Measurements from ENCODE around the gene CDK11B.

Gene CDK11B

DNA sequence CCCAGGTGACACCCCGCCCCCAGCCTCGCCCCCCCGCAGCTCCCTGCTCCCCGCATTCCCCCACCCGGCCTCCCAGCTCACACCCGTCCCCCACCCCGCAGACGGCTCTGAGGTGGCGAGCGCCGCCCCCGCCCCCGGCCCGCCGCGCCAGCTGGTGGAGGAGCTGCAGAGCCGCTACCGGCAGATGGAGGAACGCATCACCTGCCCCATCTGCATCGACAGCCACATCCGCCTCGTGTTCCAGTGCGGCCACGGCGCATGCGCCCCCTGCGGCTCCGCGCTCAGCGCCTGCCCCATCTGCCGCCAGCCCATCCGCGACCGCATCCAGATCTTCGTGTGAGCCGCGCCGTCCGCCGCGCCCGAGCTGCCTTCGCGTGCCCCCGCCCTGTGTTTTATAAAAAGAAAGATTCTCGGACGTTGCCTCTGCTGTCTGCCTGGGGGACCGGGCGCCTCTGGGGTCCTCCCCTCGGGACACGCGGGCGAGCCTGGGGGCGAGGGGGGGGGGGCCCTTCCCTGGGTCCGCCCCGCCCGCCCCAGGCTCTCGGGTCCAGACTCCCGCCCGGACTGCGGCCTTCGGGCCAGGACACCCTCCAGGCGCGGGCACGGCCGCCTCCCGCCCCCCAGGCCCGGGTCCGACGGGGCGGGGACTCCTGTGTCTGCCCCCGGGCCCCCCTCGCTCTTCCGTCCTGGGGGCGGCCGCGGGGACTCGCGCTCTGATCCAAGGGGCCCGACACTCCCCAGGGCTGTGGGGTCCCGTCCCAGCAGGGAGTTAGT, 28.4 kb downstream of the CDK11B start:
- DNase-seq (ENCODE audit: extremely low spot score), result peak; percentile 100
- TF ChIP-seq, protein P1, sequence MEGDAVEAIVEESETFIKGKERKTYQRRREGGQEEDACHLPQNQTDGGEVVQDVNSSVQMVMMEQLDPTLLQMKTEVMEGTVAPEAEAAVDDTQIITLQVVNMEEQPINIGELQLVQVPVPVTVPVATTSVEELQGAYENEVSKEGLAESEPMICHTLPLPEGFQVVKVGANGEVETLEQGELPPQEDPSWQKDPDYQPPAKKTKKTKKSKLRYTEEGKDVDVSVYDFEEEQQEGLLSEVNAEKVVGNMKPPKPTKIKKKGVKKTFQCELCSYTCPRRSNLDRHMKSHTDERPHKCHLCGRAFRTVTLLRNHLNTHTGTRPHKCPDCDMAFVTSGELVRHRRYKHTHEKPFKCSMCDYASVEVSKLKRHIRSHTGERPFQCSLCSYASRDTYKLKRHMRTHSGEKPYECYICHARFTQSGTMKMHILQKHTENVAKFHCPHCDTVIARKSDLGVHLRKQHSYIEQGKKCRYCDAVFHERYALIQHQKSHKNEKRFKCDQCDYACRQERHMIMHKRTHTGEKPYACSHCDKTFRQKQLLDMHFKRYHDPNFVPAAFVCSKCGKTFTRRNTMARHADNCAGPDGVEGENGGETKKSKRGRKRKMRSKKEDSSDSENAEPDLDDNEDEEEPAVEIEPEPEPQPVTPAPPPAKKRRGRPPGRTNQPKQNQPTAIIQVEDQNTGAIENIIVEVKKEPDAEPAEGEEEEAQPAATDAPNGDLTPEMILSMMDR (IDR thresholded peaks at IDR 0.05; ENCODE audit: control extremely low read depth, extremely low read depth, low read depth, missing control alignments), result no peak
- ChIA-PET POLR2A (interaction anchor here (0.9 kb wide), 1 partner anchor 150 kb away, joined by 3 read pairs; no protein-coding TSS in a partner anchor), CTCF (interaction anchor here (1.4 kb wide), 1 partner anchor 276 kb away, joined by 4 read pairs; no protein-coding TSS in a partner anchor)

DNA sequence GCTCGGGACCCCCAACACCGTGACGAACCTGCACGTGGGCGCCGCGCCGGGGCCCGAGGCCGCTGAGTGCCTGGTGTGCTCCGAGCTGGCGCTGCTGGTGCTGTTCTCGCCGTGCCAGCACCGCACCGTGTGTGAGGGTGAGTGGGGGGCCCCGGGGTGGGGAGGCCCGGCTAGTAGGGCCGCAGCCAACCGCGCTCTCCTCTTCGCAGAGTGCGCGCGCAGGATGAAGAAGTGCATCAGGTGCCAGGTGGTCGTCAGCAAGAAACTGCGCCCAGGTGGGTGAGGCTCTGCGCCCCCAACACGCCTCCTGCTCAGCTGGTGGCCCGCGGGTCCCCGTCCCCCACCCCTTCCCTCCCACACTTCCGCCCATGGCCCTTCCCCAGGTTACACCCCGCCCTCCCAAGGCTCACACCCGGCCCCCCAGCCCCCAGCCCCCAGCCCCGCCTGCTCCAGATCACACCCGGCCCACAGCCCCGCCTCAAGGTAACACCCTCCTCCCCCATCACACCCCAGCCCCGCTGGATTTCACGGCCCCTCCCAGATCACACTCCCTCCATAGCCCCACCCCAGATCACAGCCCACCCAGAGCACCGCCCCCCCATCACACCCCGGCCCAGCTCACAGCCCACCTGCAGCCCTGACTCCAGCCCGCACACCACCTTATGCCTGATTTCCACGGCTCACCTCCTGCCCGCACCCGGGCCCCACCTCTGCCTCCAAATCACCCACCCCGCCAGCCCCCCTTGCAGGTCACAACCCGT, 29.2 kb downstream of the CDK11B start:
- ChIA-PET POLR2A (interaction anchor here (0.9 kb wide), 1 partner anchor 151 kb away, joined by 3 read pairs; no protein-coding TSS in a partner anchor), CTCF (interaction anchor here (0.9 to 1.4 kb wide), 4 partner anchors 9 to 279 kb away, joined by 3 to 4 read pairs (median 4); no protein-coding TSS in a partner anchor)
- peak; percentile 78 for DNase-seq (ENCODE audit: extremely low spot score)
- TF ChIP-seq, protein P1 (IDR thresholded peaks at IDR 0.05; ENCODE audit: control extremely low read depth, extremely low read depth, low read depth, missing control alignments), result no peak

DNA sequence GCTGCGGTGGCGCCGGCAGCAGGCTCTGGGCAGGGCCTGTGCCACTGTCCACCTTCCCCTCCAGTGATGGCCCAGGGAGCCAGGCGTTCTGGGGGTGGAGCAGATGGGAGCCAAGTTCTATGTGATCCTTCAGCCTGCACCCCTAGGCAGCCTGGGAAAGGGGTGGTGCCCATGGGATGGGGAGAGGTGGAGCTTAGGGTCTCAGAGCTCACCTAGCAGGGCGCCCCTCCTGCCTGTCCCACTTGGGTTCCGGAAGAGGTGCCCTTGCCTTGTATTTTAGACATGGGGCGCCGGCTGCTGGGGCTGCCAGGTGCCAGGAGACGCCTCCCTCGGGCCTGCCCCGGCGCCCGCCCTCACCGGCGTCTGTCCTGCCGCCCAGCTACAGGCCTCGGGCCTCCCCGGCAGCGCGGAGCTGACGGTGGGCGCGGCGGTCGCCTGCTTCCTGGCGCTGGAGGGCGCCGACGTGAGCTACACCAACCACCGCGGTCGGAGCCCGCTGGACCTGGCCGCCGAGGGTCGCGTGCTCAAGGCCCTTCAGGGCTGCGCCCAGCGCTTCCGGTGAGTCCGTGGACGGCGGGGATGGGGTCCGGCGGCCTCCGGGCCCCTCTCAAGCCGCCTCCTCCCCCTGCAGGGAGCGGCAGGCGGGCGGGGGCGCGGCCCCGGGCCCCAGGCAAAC, 29.9 kb downstream of the CDK11B start:
- POLR2A ChIA-PET, result no interaction called here
- CTCF ChIA-PET, result interaction anchor here (0.9 to 1.4 kb wide), 5 partner anchors 8 to 280 kb away, joined by 3 to 4 read pairs (median 4); no protein-coding TSS in a partner anchor
- TF ChIP-seq, protein P1 (IDR thresholded peaks at IDR 0.05; ENCODE audit: control extremely low read depth, extremely low read depth, low read depth, missing control alignments), result no peak

DNA sequence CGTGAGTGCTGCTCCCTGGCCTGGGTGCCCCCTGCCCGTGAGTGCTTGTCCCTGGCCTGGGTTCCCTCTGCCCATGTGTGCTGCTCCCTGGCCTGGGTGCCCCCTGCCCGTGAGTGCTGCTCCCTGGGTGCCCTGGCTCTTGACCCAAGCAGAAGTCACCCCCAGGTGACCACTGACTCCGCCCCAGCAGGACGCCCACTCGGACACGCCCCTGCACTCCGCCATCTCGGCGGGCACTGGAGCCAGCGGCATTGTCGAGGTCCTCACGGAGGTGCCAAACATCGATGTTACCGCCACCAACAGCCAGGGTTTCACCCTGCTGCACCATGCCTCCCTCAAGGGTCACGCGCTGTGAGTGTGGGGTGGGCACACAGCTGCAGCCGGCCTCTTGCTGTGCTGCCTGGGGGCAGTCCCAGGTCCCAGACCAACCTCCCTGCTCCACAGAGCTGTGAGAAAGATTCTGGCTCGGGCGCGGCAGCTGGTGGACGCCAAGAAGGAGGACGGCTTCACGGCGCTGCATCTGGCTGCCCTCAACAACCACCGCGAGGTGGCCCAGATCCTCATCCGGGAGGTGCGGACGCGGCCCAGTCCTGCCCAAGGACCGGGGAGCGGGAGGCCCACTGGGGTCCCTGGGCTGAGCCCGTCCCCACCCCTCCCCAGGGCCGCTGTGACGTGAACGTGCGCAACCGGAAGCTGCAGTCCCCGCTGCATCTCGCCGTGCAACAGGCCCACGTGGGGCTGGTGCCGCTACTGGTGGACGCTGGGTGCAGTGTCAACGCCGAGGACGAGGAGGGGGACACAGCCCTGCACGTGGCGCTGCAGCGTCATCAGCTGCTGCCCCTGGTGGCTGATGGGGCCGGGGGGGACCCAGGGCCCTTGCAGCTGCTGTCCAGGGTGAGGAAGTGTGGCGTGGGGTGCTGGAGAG, 30.7 kb downstream of the CDK11B start:
- no peak for DNase-seq (ENCODE audit: extremely low spot score)
- ChIA-PET CTCF (interaction anchor here (1.1 to 1.3 kb wide), 2 partner anchors 51 to 273 kb away, joined by 3 to 4 read pairs; no protein-coding TSS in a partner anchor), POLR2A (no interaction called here)
- TF ChIP-seq, protein P1 (IDR thresholded peaks at IDR 0.05; ENCODE audit: control extremely low read depth, extremely low read depth, low read depth, missing control alignments), result no peak

More for the DNA sequence above, 29.9 kb downstream of the CDK11B start:
- no peak for DNase-seq (ENCODE audit: extremely low spot score)

DNA sequence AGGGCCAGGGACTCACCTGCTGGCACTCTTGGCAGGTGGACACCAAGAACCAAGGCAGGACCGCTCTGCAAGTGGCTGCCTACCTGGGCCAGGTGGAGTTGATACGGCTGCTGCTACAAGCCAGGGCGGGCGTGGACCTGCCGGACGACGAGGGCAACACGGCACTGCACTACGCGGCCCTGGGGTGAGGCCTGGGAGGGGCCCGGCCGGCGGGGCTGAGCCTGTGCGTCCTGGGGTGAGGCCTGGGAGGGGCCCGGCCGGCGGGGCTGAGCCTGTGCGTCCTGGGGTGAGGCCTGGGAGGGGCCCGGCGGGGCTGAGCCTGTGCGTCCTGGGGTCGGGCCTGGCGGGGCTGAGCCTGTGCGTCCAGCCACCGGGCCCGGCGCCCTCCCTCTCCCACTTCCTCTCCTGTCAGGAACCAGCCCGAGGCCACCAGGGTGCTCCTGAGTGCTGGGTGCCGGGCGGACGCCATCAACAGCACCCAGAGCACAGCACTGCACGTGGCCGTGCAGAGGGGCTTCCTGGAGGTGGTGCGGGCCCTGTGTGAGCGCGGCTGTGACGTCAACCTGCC, 31.5 kb downstream of the CDK11B start:
- ChIA-PET POLR2A (no interaction called here), CTCF (interaction anchor here (1.6 kb wide), 1 partner anchor 24 kb away, joined by 3 read pairs; no protein-coding TSS in a partner anchor)
- no peak for DNase-seq (ENCODE audit: extremely low spot score)
- TF ChIP-seq, protein P1 (IDR thresholded peaks at IDR 0.05; ENCODE audit: control extremely low read depth, extremely low read depth, low read depth, missing control alignments), result no peak

All from GM10248 (cell line).